H9 (cell line): ENCODE data around the gene AK8. TPM values are rescaled to one million over a fixed set of nuclear protein-coding genes. Genes with fewer than 3 reads are reported as not detected.

ENCODE experiments used
- DNase-seq: peaks from one replicate; pipeline ENCODE4 v3.0.0-alpha.2; 2017
- H2AFZ ChIP-seq: one replicate; pipeline ENCODE4 v1.6.1; 2013; ENCODE audit warnings: mild to moderate bottlenecking, low read length, control low read depth, moderate library complexity
- H2AK5ac ChIP-seq: 2 replicates; pipeline ENCODE4 v1.6.1; 2013; ENCODE audit warnings: low read length, control low read depth, mixed read lengths; ENCODE audit not compliant: insufficient read length
- H2BK120ac ChIP-seq: one replicate; pipeline ENCODE4 v1.6.1; 2013; ENCODE audit warnings: low read depth, mild to moderate bottlenecking, low read length, control low read depth, inconsistent platforms; ENCODE audit not compliant: poor library complexity, severe bottlenecking
- H2BK12ac ChIP-seq: 2 replicates; pipeline ENCODE4 v1.6.1; 2013; ENCODE audit warnings: low read length, control low read depth, mixed read lengths, low read depth; ENCODE audit not compliant: insufficient read length
- H2BK15ac ChIP-seq: 2 replicates; pipeline ENCODE4 v1.6.1; 2013; ENCODE audit warnings: low read depth, low read length, control low read depth
- H2BK20ac ChIP-seq: one replicate; pipeline ENCODE4 v1.6.1; 2013; ENCODE audit warnings: low read depth, mild to moderate bottlenecking, low read length, control low read depth, inconsistent platforms; ENCODE audit not compliant: poor library complexity, severe bottlenecking
- H2BK5ac ChIP-seq: 2 replicates; pipeline ENCODE4 v1.6.1; 2013; ENCODE audit warnings: low read length, control low read depth, mixed read lengths; ENCODE audit not compliant: insufficient read length
- H3K14ac ChIP-seq: 2 replicates; pipeline ENCODE4 v1.6.1; 2013; ENCODE audit warnings: low read length, control low read depth; ENCODE audit not compliant: insufficient read depth
- H3K18ac ChIP-seq: 2 replicates; pipeline ENCODE4 v1.6.1; 2013; ENCODE audit warnings: low read depth, mild to moderate bottlenecking, mixed read lengths, low read length, control low read depth; ENCODE audit not compliant: insufficient read length
- H3K23ac ChIP-seq: 2 replicates; pipeline ENCODE4 v1.6.1; 2013; ENCODE audit warnings: low read length, control low read depth, mixed read lengths, low read depth; ENCODE audit not compliant: insufficient read length
- H3K23me2 ChIP-seq: 2 replicates; pipeline ENCODE4 v1.6.1; 2013; ENCODE audit warnings: low read depth, mild to moderate bottlenecking, mixed read lengths, low read length, control low read depth; ENCODE audit not compliant: insufficient read length, poor library complexity, severe bottlenecking
- H3K27ac ChIP-seq: 2 replicates; pipeline ENCODE4 v1.5.1; 2013; ENCODE audit warnings: low read length, control low read depth, mixed read lengths, low read depth; ENCODE audit not compliant: insufficient read length
- H3K27me3 ChIP-seq: 2 replicates; pipeline ENCODE4 v1.6.1; 2013; ENCODE audit warnings: low read length, control low read depth, inconsistent platforms; ENCODE audit not compliant: insufficient read depth
- H3K4ac ChIP-seq: 2 replicates; pipeline ENCODE4 v1.6.1; 2013; ENCODE audit warnings: low read depth, mild to moderate bottlenecking, control low read depth, inconsistent platforms, low read length, moderate library complexity
- H3K4me1 ChIP-seq: 2 replicates; pipeline ENCODE4 v1.6.1; 2013; ENCODE audit warnings: low read length, control low read depth, inconsistent platforms; ENCODE audit not compliant: insufficient read depth
- H3K4me2 ChIP-seq: 2 replicates; pipeline ENCODE4 v1.6.1; 2013; ENCODE audit warnings: low read length, control low read depth, mixed read lengths; ENCODE audit not compliant: insufficient read length, insufficient read depth
- H3K56ac ChIP-seq: 2 replicates; pipeline ENCODE4 v1.6.1; 2013; ENCODE audit warnings: low read depth, mild to moderate bottlenecking, mixed read lengths, low read length, control low read depth; ENCODE audit not compliant: insufficient read length
- H3K79me1 ChIP-seq: 2 replicates; pipeline ENCODE4 v1.6.1; 2013; ENCODE audit warnings: low read depth, mild to moderate bottlenecking, moderate library complexity, low read length, control low read depth, inconsistent platforms; ENCODE audit not compliant: insufficient read depth, poor library complexity, severe bottlenecking
- H3K79me2 ChIP-seq: 2 replicates; pipeline ENCODE4 v1.6.1; 2013; ENCODE audit warnings: low read length, control low read depth, inconsistent platforms; ENCODE audit not compliant: insufficient read depth
- H3K9ac ChIP-seq: 2 replicates; pipeline ENCODE4 v1.6.1; 2013; ENCODE audit warnings: low read length, control low read depth, mixed read lengths; ENCODE audit not compliant: insufficient read length; ENCODE audit errors: extremely low read depth
- H3K9me3 ChIP-seq: one replicate; pipeline ENCODE4 v1.6.1; 2013; ENCODE audit warnings: low read depth, low read length, inconsistent platforms; ENCODE audit not compliant: control insufficient read depth
- H3T11ph ChIP-seq: one replicate; pipeline ENCODE4 v1.6.1; 2013; ENCODE audit warnings: mild to moderate bottlenecking, low read length, control low read depth, inconsistent platforms
- H4K20me1 ChIP-seq: one replicate; pipeline ENCODE4 v1.6.1; 2013; ENCODE audit not compliant: control insufficient read depth, insufficient read length, insufficient read depth
- H4K5ac ChIP-seq: 2 replicates; pipeline ENCODE4 v1.6.1; 2013; ENCODE audit warnings: low read depth, mild to moderate bottlenecking, mixed read lengths, low read length, control low read depth; ENCODE audit not compliant: insufficient read length
- H4K8ac ChIP-seq: replicated peaks from 2 replicates; pipeline ENCODE4 v1.6.1; 2013; ENCODE audit warnings: low read length, control low read depth, mixed read lengths, low read depth; ENCODE audit not compliant: insufficient read length
- H4K91ac ChIP-seq: 2 replicates; pipeline ENCODE4 v1.6.1; 2013; ENCODE audit warnings: low read depth, mild to moderate bottlenecking, moderate library complexity, mixed read lengths, low read length, control low read depth; ENCODE audit not compliant: insufficient read length
- H3K27ac Mint-ChIP-seq, 3 experiments: 2 replicates in 2 of 3; 3 replicates in 1 of 3; pipeline ENCODE4 v1.8.0; 2020 to 2021; ENCODE audit warnings: mixed read lengths in 3 of 3, mild to moderate bottlenecking in 1 of 3, moderate library complexity in 1 of 3
- H3K27me3 Mint-ChIP-seq: 2 replicates; pipeline ENCODE4 v1.8.0; 2021; ENCODE audit warnings: low read depth, mild to moderate bottlenecking, moderate library complexity, mixed read lengths
- H3K36me3 Mint-ChIP-seq, 3 experiments: 2 replicates in 2 of 3; 3 replicates in 1 of 3; pipeline ENCODE4 v1.8.0; 2020 to 2021; ENCODE audit warnings: low read depth in 3 of 3, mixed read lengths in 3 of 3; ENCODE audit not compliant: insufficient read depth in 1 of 3
- H3K4me1 Mint-ChIP-seq, 2 experiments: 2 replicates each; pipeline ENCODE4 v1.8.0; 2020; ENCODE audit warnings: mixed read lengths in 2 of 2
- H3K4me3 Mint-ChIP-seq, 2 experiments: 2 replicates in 1 of 2; 3 replicates in 1 of 2; pipeline ENCODE4 v1.8.0; 2020 to 2021; ENCODE audit warnings: mild to moderate bottlenecking in 2 of 2, mixed read lengths in 2 of 2, moderate library complexity in 1 of 2
- H3K9me3 Mint-ChIP-seq, 2 experiments: 2 replicates in 1 of 2; 3 replicates in 1 of 2; pipeline ENCODE4 v1.8.0; 2020; ENCODE audit warnings: mild to moderate bottlenecking in 2 of 2, mixed read lengths in 2 of 2, moderate library complexity in 1 of 2
- WGBS: extraction: QIAGEN DNeasy Blood & Tissue Kit; methylation state at CpG from one replicate; pipeline ENCODE4 v1.1.7; 2013; ENCODE audit warnings: missing lambda C conversion rate, low lambda C conversion rate, mixed read lengths; ENCODE audit not compliant: insufficient read length; ENCODE audit errors: extremely low coverage; 5-methylcytosine and 5-hydroxymethylcytosine counted together
- total RNA-seq: library from RNA; stranded (reverse); gene quantifications from 2 replicates; pipeline ENCODE4 v1.2.1, GENCODE V29; 2021
- TF ChIP-seq, protein P1 (sequence below): fragments of 200-600 bp; sonication (generic); conservative IDR thresholded peaks from 3 replicates; pipeline ENCODE4 v1.8.0; 2021; ENCODE audit warnings: antibody characterized with exemption, mild to moderate bottlenecking

The AK8 gene
- total RNA-seq, 1 experiment from 2014 or later, result 0.44 TPM

DNA sequence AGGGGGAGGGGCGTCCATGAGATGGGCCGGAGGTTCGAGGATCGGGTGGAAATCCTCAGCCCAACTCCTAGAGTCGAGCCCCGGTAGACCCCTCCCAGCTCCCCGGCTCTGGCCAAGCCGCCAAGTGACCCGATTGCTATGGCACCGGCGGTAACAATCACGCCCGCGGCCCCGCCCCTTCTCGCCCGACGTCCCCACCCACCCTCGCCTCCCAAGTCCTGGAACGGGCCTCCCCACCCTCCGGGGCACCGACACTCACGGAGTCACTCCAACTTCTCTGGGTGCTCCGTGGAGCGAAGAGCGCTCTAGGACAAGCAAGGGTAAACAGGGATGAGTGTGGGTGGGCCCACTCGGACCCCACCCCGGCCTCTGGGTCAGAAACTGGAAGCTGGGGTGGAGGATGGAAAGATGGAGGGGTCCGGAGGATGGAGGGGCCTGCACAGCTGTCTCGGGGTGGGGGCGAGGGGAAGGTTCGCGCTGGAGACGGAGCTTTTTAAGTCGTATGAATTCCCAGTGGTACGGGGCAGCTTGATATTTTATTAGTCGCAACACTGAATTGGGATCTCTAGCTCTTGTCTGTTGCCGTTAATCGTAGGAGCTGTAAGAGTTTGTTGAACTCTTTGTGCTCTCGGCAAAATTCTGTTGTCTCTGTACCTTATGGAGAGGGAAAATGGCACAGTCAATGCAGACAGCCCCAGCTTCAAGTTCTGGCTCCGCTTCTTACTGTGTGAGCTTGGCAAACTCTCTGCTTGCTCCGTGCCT lies 792 bp upstream of the AK8 start, which contains the start of gene SPACA9:
TSS of gene SPACA9 (plus strand) at position 204 of the 762 bp plus-strand sequence. CDS start 5,050 bp downstream, outside the sequence.
- no CpG with 5 or more reads among the region's 42 CpGs for WGBS
- Histone ChIP-seq H3K9ac (no peak within 1 kb of the TSS), H3K4ac (no peak within 1 kb of the TSS), H2AK5ac (no peak within 1 kb of the TSS), H3K9me3 (no peaks in the 10 kb centered on the region), H2BK20ac (no peak within 1 kb of the TSS), H3K56ac (no peak within 1 kb of the TSS), H2BK15ac (no peak within 1 kb of the TSS), H3K79me2 (no peaks in the 10 kb centered on the region), H2AFZ (no peak within 1 kb of the TSS), H3K14ac (no peak within 1 kb of the TSS), H3K4me2 (peak within 1 kb of the TSS; percentile 45), H3K79me1 (no peaks in the 10 kb centered on the region), H3K18ac (no peak within 1 kb of the TSS), H3K27me3 (no peaks in the 10 kb centered on the region), H3K27ac (no peak within 1 kb of the TSS), H2BK5ac (no peak within 1 kb of the TSS), H4K5ac (no peak within 1 kb of the TSS), H4K20me1 (no peaks in the 10 kb centered on the region), H2BK120ac (no peak within 1 kb of the TSS), H2BK12ac (no peak within 1 kb of the TSS), H4K8ac (no peak within 1 kb of the TSS), H3K4me1 (no peaks in the 10 kb centered on the region), H3T11ph (no peak within 1 kb of the TSS), H4K91ac (no peak within 1 kb of the TSS), H3K23ac (no peak within 1 kb of the TSS), H3K23me2 (peaks cover 4% of the 10 kb centered on the region)
- no peaks in the 10 kb centered on the region for H3K9me3 Mint-ChIP-seq
- H3K4me3 Mint-ChIP-seq, result peak within 1 kb of the TSS; percentile 74 to 86
- H3K27ac Mint-ChIP-seq, result no peak within 1 kb of the TSS
- H3K4me1 Mint-ChIP-seq, result 0 out of 4 replicates have a peak, but pooled peaks cover 0 to 3% of the 10 kb centered on the region in 2 experiments
- H3K27me3 Mint-ChIP-seq, result peaks cover 50% of the 10 kb centered on the region
- no peaks in the 10 kb centered on the region; a peak in 1 of 7 replicates for H3K36me3 Mint-ChIP-seq
- peak; percentile 76 for DNase-seq
- TF ChIP-seq, protein P1, sequence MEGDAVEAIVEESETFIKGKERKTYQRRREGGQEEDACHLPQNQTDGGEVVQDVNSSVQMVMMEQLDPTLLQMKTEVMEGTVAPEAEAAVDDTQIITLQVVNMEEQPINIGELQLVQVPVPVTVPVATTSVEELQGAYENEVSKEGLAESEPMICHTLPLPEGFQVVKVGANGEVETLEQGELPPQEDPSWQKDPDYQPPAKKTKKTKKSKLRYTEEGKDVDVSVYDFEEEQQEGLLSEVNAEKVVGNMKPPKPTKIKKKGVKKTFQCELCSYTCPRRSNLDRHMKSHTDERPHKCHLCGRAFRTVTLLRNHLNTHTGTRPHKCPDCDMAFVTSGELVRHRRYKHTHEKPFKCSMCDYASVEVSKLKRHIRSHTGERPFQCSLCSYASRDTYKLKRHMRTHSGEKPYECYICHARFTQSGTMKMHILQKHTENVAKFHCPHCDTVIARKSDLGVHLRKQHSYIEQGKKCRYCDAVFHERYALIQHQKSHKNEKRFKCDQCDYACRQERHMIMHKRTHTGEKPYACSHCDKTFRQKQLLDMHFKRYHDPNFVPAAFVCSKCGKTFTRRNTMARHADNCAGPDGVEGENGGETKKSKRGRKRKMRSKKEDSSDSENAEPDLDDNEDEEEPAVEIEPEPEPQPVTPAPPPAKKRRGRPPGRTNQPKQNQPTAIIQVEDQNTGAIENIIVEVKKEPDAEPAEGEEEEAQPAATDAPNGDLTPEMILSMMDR, result no peak
